H9 (cell line): ENCODE results near the gene THSD4. TPM values are rescaled to one million over a fixed set of nuclear protein-coding genes. Genes with fewer than 3 reads are reported as not detected.
A peak's percentile ranks its signal among the peaks of the same experiment; 100 is the strongest.

Experiments
- DNase-seq: peaks from one replicate; pipeline ENCODE4 v3.0.0-alpha.2; 2017
- H2AFZ ChIP-seq: one replicate; pipeline ENCODE4 v1.6.1; 2013; ENCODE audit warnings: mild to moderate bottlenecking, low read length, control low read depth, moderate library complexity
- H2AK5ac ChIP-seq: 2 replicates; pipeline ENCODE4 v1.6.1; 2013; ENCODE audit warnings: low read length, control low read depth, mixed read lengths; ENCODE audit not compliant: insufficient read length
- H2BK120ac ChIP-seq: one replicate; pipeline ENCODE4 v1.6.1; 2013; ENCODE audit warnings: low read depth, mild to moderate bottlenecking, low read length, control low read depth, inconsistent platforms; ENCODE audit not compliant: poor library complexity, severe bottlenecking
- H2BK12ac ChIP-seq: 2 replicates; pipeline ENCODE4 v1.6.1; 2013; ENCODE audit warnings: low read length, control low read depth, mixed read lengths, low read depth; ENCODE audit not compliant: insufficient read length
- H2BK15ac ChIP-seq: 2 replicates; pipeline ENCODE4 v1.6.1; 2013; ENCODE audit warnings: low read depth, low read length, control low read depth
- H2BK20ac ChIP-seq: one replicate; pipeline ENCODE4 v1.6.1; 2013; ENCODE audit warnings: low read depth, mild to moderate bottlenecking, low read length, control low read depth, inconsistent platforms; ENCODE audit not compliant: poor library complexity, severe bottlenecking
- H2BK5ac ChIP-seq: 2 replicates; pipeline ENCODE4 v1.6.1; 2013; ENCODE audit warnings: low read length, control low read depth, mixed read lengths; ENCODE audit not compliant: insufficient read length
- H3K14ac ChIP-seq: 2 replicates; pipeline ENCODE4 v1.6.1; 2013; ENCODE audit warnings: low read length, control low read depth; ENCODE audit not compliant: insufficient read depth
- H3K18ac ChIP-seq: 2 replicates; pipeline ENCODE4 v1.6.1; 2013; ENCODE audit warnings: low read depth, mild to moderate bottlenecking, mixed read lengths, low read length, control low read depth; ENCODE audit not compliant: insufficient read length
- H3K23ac ChIP-seq: 2 replicates; pipeline ENCODE4 v1.6.1; 2013; ENCODE audit warnings: low read length, control low read depth, mixed read lengths, low read depth; ENCODE audit not compliant: insufficient read length
- H3K23me2 ChIP-seq: 2 replicates; pipeline ENCODE4 v1.6.1; 2013; ENCODE audit warnings: low read depth, mild to moderate bottlenecking, mixed read lengths, low read length, control low read depth; ENCODE audit not compliant: insufficient read length, poor library complexity, severe bottlenecking
- H3K27ac ChIP-seq: 2 replicates; pipeline ENCODE4 v1.5.1; 2013; ENCODE audit warnings: low read length, control low read depth, mixed read lengths, low read depth; ENCODE audit not compliant: insufficient read length
- H3K27me3 ChIP-seq: 2 replicates; pipeline ENCODE4 v1.6.1; 2013; ENCODE audit warnings: low read length, control low read depth, inconsistent platforms; ENCODE audit not compliant: insufficient read depth
- H3K4ac ChIP-seq: 2 replicates; pipeline ENCODE4 v1.6.1; 2013; ENCODE audit warnings: low read depth, mild to moderate bottlenecking, control low read depth, inconsistent platforms, low read length, moderate library complexity
- H3K4me1 ChIP-seq: 2 replicates; pipeline ENCODE4 v1.6.1; 2013; ENCODE audit warnings: low read length, control low read depth, inconsistent platforms; ENCODE audit not compliant: insufficient read depth
- H3K4me2 ChIP-seq: 2 replicates; pipeline ENCODE4 v1.6.1; 2013; ENCODE audit warnings: low read length, control low read depth, mixed read lengths; ENCODE audit not compliant: insufficient read length, insufficient read depth
- H3K56ac ChIP-seq: 2 replicates; pipeline ENCODE4 v1.6.1; 2013; ENCODE audit warnings: low read depth, mild to moderate bottlenecking, mixed read lengths, low read length, control low read depth; ENCODE audit not compliant: insufficient read length
- H3K79me1 ChIP-seq: 2 replicates; pipeline ENCODE4 v1.6.1; 2013; ENCODE audit warnings: low read depth, mild to moderate bottlenecking, moderate library complexity, low read length, control low read depth, inconsistent platforms; ENCODE audit not compliant: insufficient read depth, poor library complexity, severe bottlenecking
- H3K79me2 ChIP-seq: 2 replicates; pipeline ENCODE4 v1.6.1; 2013; ENCODE audit warnings: low read length, control low read depth, inconsistent platforms; ENCODE audit not compliant: insufficient read depth
- H3K9ac ChIP-seq: 2 replicates; pipeline ENCODE4 v1.6.1; 2013; ENCODE audit warnings: low read length, control low read depth, mixed read lengths; ENCODE audit not compliant: insufficient read length; ENCODE audit errors: extremely low read depth
- H3K9me3 ChIP-seq: one replicate; pipeline ENCODE4 v1.6.1; 2013; ENCODE audit warnings: low read depth, low read length, inconsistent platforms; ENCODE audit not compliant: control insufficient read depth
- H3T11ph ChIP-seq: one replicate; pipeline ENCODE4 v1.6.1; 2013; ENCODE audit warnings: mild to moderate bottlenecking, low read length, control low read depth, inconsistent platforms
- H4K20me1 ChIP-seq: one replicate; pipeline ENCODE4 v1.6.1; 2013; ENCODE audit not compliant: control insufficient read depth, insufficient read length, insufficient read depth
- H4K5ac ChIP-seq: 2 replicates; pipeline ENCODE4 v1.6.1; 2013; ENCODE audit warnings: low read depth, mild to moderate bottlenecking, mixed read lengths, low read length, control low read depth; ENCODE audit not compliant: insufficient read length
- H4K8ac ChIP-seq: replicated peaks from 2 replicates; pipeline ENCODE4 v1.6.1; 2013; ENCODE audit warnings: low read length, control low read depth, mixed read lengths, low read depth; ENCODE audit not compliant: insufficient read length
- H4K91ac ChIP-seq: 2 replicates; pipeline ENCODE4 v1.6.1; 2013; ENCODE audit warnings: low read depth, mild to moderate bottlenecking, moderate library complexity, mixed read lengths, low read length, control low read depth; ENCODE audit not compliant: insufficient read length
- H3K27ac Mint-ChIP-seq, 3 experiments: 2 replicates in 2 of 3; 3 replicates in 1 of 3; pipeline ENCODE4 v1.8.0; 2020 to 2021; ENCODE audit warnings: mixed read lengths in 3 of 3, mild to moderate bottlenecking in 1 of 3, moderate library complexity in 1 of 3
- H3K27me3 Mint-ChIP-seq: 2 replicates; pipeline ENCODE4 v1.8.0; 2021; ENCODE audit warnings: low read depth, mild to moderate bottlenecking, moderate library complexity, mixed read lengths
- H3K36me3 Mint-ChIP-seq, 3 experiments: 2 replicates in 2 of 3; 3 replicates in 1 of 3; pipeline ENCODE4 v1.8.0; 2020 to 2021; ENCODE audit warnings: low read depth in 3 of 3, mixed read lengths in 3 of 3; ENCODE audit not compliant: insufficient read depth in 1 of 3
- H3K4me1 Mint-ChIP-seq, 2 experiments: 2 replicates each; pipeline ENCODE4 v1.8.0; 2020; ENCODE audit warnings: mixed read lengths in 2 of 2
- H3K4me3 Mint-ChIP-seq, 2 experiments: 2 replicates in 1 of 2; 3 replicates in 1 of 2; pipeline ENCODE4 v1.8.0; 2020 to 2021; ENCODE audit warnings: mild to moderate bottlenecking in 2 of 2, mixed read lengths in 2 of 2, moderate library complexity in 1 of 2
- H3K9me3 Mint-ChIP-seq, 2 experiments: 2 replicates in 1 of 2; 3 replicates in 1 of 2; pipeline ENCODE4 v1.8.0; 2020; ENCODE audit warnings: mild to moderate bottlenecking in 2 of 2, mixed read lengths in 2 of 2, moderate library complexity in 1 of 2
- CTCF ChIP-seq: fragments of 200-600 bp; sonication (generic); conservative IDR thresholded peaks from 3 replicates; pipeline ENCODE4 v1.8.0; 2021; ENCODE audit warnings: antibody characterized with exemption, mild to moderate bottlenecking
- WGBS: extraction: QIAGEN DNeasy Blood & Tissue Kit; methylation state at CpG from one replicate; pipeline ENCODE4 v1.1.7; 2013; ENCODE audit warnings: missing lambda C conversion rate, low lambda C conversion rate, mixed read lengths; ENCODE audit not compliant: insufficient read length; ENCODE audit errors: extremely low coverage; 5-methylcytosine and 5-hydroxymethylcytosine counted together
- total RNA-seq: library from RNA; stranded (reverse); gene quantifications from 2 replicates; pipeline ENCODE4 v1.2.1, GENCODE V29; 2021

The THSD4 gene
- total RNA-seq, 1 experiment from 2014 or later: 5.5 TPM

GRCh38 chr15:71596672-71597071, 481.4 kb downstream of the THSD4 start:
- no peak overlapping the region for H3T11ph ChIP-seq
- peaks cover 2% of the 10 kb centered on the region for H3K4me1 ChIP-seq
- no peak for DNase-seq
- no peak for TF ChIP-seq CTCF
- no peak overlapping the region for H4K5ac ChIP-seq
- H3K56ac ChIP-seq: no peak overlapping the region
- no peak overlapping the region for H2AFZ ChIP-seq
- Mint-ChIP-seq H3K9me3 (peaks cover 6 to 11% of the 10 kb centered on the region in 2 experiments; a peak in 4 of 5 replicates), H3K4me1 (peaks cover 26 to 32% of the 10 kb centered on the region in 2 experiments), H3K27me3 (no peaks in the 10 kb centered on the region), H3K36me3 (peaks cover 4 to 17% (median 6%) of the 10 kb centered on the region in 3 experiments; a peak in 6 of 7 replicates), H3K27ac (peak overlapping the region in 2 of 3 experiments; percentile 30 to 36; a peak in 1 of 7 replicates), H3K4me3 (no peak overlapping the region)
- no peak overlapping the region for H4K91ac ChIP-seq
- H3K27me3 ChIP-seq: no peaks in the 10 kb centered on the region
- no peak overlapping the region for H2BK12ac ChIP-seq
- no peak overlapping the region for H3K4me2 ChIP-seq
- H3K23me2 ChIP-seq: no peaks in the 10 kb centered on the region
- H2AK5ac ChIP-seq: no peak overlapping the region
- no peak overlapping the region for H3K27ac ChIP-seq
- no peak overlapping the region for H3K4ac ChIP-seq
- no peak overlapping the region for H4K8ac ChIP-seq
- H2BK20ac ChIP-seq: no peak overlapping the region
- no CpG with 5 or more reads among the region's 4 CpGs for WGBS
- H4K20me1 ChIP-seq: no peaks in the 10 kb centered on the region
- H3K9me3 ChIP-seq: no peaks in the 10 kb centered on the region
- no peak overlapping the region for H3K14ac ChIP-seq
- no peak overlapping the region for H2BK120ac ChIP-seq
- H3K18ac ChIP-seq: no peak overlapping the region
- H3K79me2 ChIP-seq: no peaks in the 10 kb centered on the region
- H2BK5ac ChIP-seq: no peak overlapping the region
- no peak overlapping the region for H3K9ac ChIP-seq
- H3K79me1 ChIP-seq: no peaks in the 10 kb centered on the region
- H3K23ac ChIP-seq: no peak overlapping the region
- H2BK15ac ChIP-seq: no peak overlapping the region
